ENCODE measurements around the gene TBC1D14. TPM values are rescaled to one million over a fixed set of nuclear protein-coding genes. Genes with fewer than 3 reads are reported as not detected.

TBC1D14 gene
- total RNA-seq, 1 experiment from 2014 or later: 50.2 TPM

- no peak overlapping the region for H2BK5ac ChIP-seq (ENCODE audit: insufficient read length, low read length)
- H3K9me3 ChIP-seq (ENCODE audit: control insufficient read depth, low read depth, low read length): no peaks in the 10 kb centered on the region
- no peak overlapping the region for H3K18ac ChIP-seq (ENCODE audit: insufficient read length, low read depth, low read length)
- H3K27ac Mint-ChIP-seq: peak overlapping the region; percentile 94 to 96 (median 94); a peak in 6 of 7 replicates
- H2BK15ac ChIP-seq (ENCODE audit: low read depth, low read length): no peak overlapping the region
- H3K4me1 Mint-ChIP-seq: peaks cover 50 to 67% of the 10 kb centered on the region in 2 experiments
- H4K5ac ChIP-seq (ENCODE audit: insufficient read length, low read depth, low read length): no peak overlapping the region
- H2AFZ ChIP-seq (ENCODE audit: low read length): no peak overlapping the region
- no peak overlapping the region for H3T11ph ChIP-seq (ENCODE audit: low read length)
- H4K91ac ChIP-seq (ENCODE audit: insufficient read length, low read depth, low read length): no peak overlapping the region
- no CpG with 5 or more reads among the region's 20 CpGs for WGBS (ENCODE audit: extremely low coverage, insufficient read length, low lambda C conversion rate)
- H3K4ac ChIP-seq (ENCODE audit: low read depth, low read length): no peak overlapping the region
- no peaks in the 10 kb centered on the region for H3K79me1 ChIP-seq (ENCODE audit: insufficient read depth, low read depth, low read length, poor library complexity, severe bottlenecking)
- no peak overlapping the region for H2BK120ac ChIP-seq (ENCODE audit: low read depth, low read length, poor library complexity, severe bottlenecking)
- peak overlapping the region; percentile 57; the same call in 1 of the 2 replicates for H3K14ac ChIP-seq (ENCODE audit: insufficient read depth, low read length)
- no peaks in the 10 kb centered on the region for H4K20me1 ChIP-seq (ENCODE audit: control insufficient read depth, insufficient read depth, insufficient read length)
- H3K36me3 Mint-ChIP-seq (ENCODE audit: insufficient read depth in 1 of 3, low read depth in 3 of 3): peaks cover 0 to 4% (median 3%) of the 10 kb centered on the region in 3 experiments; a peak in 1 of 7 replicates
- DNase-seq: no peak
- H2BK12ac ChIP-seq (ENCODE audit: insufficient read length, low read depth, low read length): no peak overlapping the region
- H3K27me3 Mint-ChIP-seq (ENCODE audit: low read depth): no peaks in the 10 kb centered on the region; the same call in 1 of the 2 replicates
- no peaks in the 10 kb centered on the region for H3K27me3 ChIP-seq (ENCODE audit: insufficient read depth, low read length)
- H3K9me3 Mint-ChIP-seq: peaks cover 0 to 2% of the 10 kb centered on the region in 2 experiments; a peak in 1 of 5 replicates
- peak overlapping the region; percentile 11 to 47; a peak in 3 of 5 replicates for H3K4me3 Mint-ChIP-seq
- H3K79me2 ChIP-seq (ENCODE audit: insufficient read depth, low read length): no peaks in the 10 kb centered on the region; the same call in 1 of the 2 replicates
- no peak overlapping the region for H3K23ac ChIP-seq (ENCODE audit: insufficient read length, low read depth, low read length)
- H3K27ac ChIP-seq (ENCODE audit: insufficient read length, low read depth, low read length): no peak overlapping the region
- H3K4me2 ChIP-seq (ENCODE audit: insufficient read depth, insufficient read length, low read length): no peak overlapping the region
- no peak overlapping the region for H2BK20ac ChIP-seq (ENCODE audit: low read depth, low read length, poor library complexity, severe bottlenecking)
- H3K4me1 ChIP-seq (ENCODE audit: insufficient read depth, low read length): peaks cover 5% of the 10 kb centered on the region; the same call in 1 of the 2 replicates
- no peak overlapping the region for H2AK5ac ChIP-seq (ENCODE audit: insufficient read length, low read length)
- H4K8ac ChIP-seq (replicated peaks; ENCODE audit: insufficient read length, low read depth, low read length): no peak overlapping the region
- no peak for TF ChIP-seq CTCF (conservative IDR thresholded peaks at IDR 0.05)
- no peaks in the 10 kb centered on the region for H3K23me2 ChIP-seq (ENCODE audit: insufficient read length, low read depth, low read length, poor library complexity, severe bottlenecking)
- no peak overlapping the region for H3K9ac ChIP-seq (ENCODE audit: extremely low read depth, insufficient read length, low read length)
- H3K56ac ChIP-seq (ENCODE audit: insufficient read length, low read depth, low read length): no peak overlapping the region
Observed at GRCh38 chr4:6961496-6962210, 52.0 kb downstream of the TBC1D14 start.
